HepG2 (cell line): Measurements from ENCODE around the gene ZFP69. TPM values are rescaled to one million over a fixed set of nuclear protein-coding genes. Genes with fewer than 3 reads are reported as not detected.

Experiments
- AGO1 ChIP-seq: fragments of 200-400 bp; formaldehyde crosslinking; IDR thresholded peaks from 2 replicates; pipeline ENCODE4 v1.6.1; 2017; ENCODE audit warnings: mild to moderate bottlenecking, low read depth, low read length, moderate library complexity; ENCODE audit not compliant: poor library complexity, severe bottlenecking
- ATAD3A ChIP-seq: sonication (generic); formaldehyde crosslinking; IDR thresholded peaks from 2 replicates; pipeline ENCODE4 v1.4.0; 2020; ENCODE audit warnings: missing genetic modification reagents
- DNMT1 ChIP-seq: sonication (generic); formaldehyde crosslinking; IDR thresholded peaks from 2 replicates; pipeline ENCODE4 v1.5.1; 2020; ENCODE audit warnings: mild to moderate bottlenecking, missing genetic modification reagents
- FLYWCH1 ChIP-seq: sonication (generic); formaldehyde crosslinking; IDR thresholded peaks from 2 replicates; pipeline ENCODE4 v1.8.1; 2023; ENCODE audit warnings: mild to moderate bottlenecking, missing genetic modification reagents
- FOSL2 ChIP-seq: sonication (generic); formaldehyde crosslinking; IDR thresholded peaks from 2 replicates; pipeline ENCODE4 v1.4.0; 2020; ENCODE audit warnings: missing genetic modification reagents
- MAFG ChIP-seq: sonication (generic); formaldehyde crosslinking; IDR thresholded peaks from 2 replicates; pipeline ENCODE4 v1.5.1; 2020; ENCODE audit warnings: mild to moderate bottlenecking, missing genetic modification reagents
- ONECUT2 ChIP-seq: sonication (generic); formaldehyde crosslinking; IDR thresholded peaks from 2 replicates; pipeline ENCODE4 v1.4.0; 2020; ENCODE audit warnings: missing genetic modification reagents
- RAD51 ChIP-seq: fragments of 450-650 bp; IDR thresholded peaks from 2 replicates; pipeline ENCODE4 v1.6.1; 2016; ENCODE audit warnings: borderline replicate concordance
- REL ChIP-seq: sonication (generic); formaldehyde crosslinking; conservative IDR thresholded peaks from 2 replicates; pipeline ENCODE4 v1.8.0; 2022; ENCODE audit warnings: mild to moderate bottlenecking, missing genetic modification reagents, moderate library complexity
- ZNF160 ChIP-seq: sonication (generic); formaldehyde crosslinking; IDR thresholded peaks from 2 replicates; pipeline ENCODE4 v1.8.0; 2022; ENCODE audit warnings: mild to moderate bottlenecking, inconsistent platforms, missing genetic modification reagents
- ZNF207 ChIP-seq: fragments of 450-650 bp; IDR thresholded peaks from 2 replicates; pipeline ENCODE4 v1.6.1; 2016; ENCODE audit warnings: antibody characterized with exemption, borderline replicate concordance
- ZNF230 ChIP-seq: sonication (generic); formaldehyde crosslinking; IDR thresholded peaks from 2 replicates; pipeline ENCODE4 v1.4.0; 2020; ENCODE audit warnings: mild to moderate bottlenecking, missing genetic modification reagents
- ZNF567 ChIP-seq: sonication (generic); formaldehyde crosslinking; IDR thresholded peaks from 2 replicates; pipeline ENCODE4 v1.8.1; 2023; ENCODE audit warnings: mild to moderate bottlenecking, missing genetic modification reagents, borderline replicate concordance
- ZNF598 ChIP-seq: sonication (generic); formaldehyde crosslinking; IDR thresholded peaks from 2 replicates; pipeline ENCODE4 v1.5.1; 2020; ENCODE audit warnings: mild to moderate bottlenecking, missing genetic modification reagents, borderline replicate concordance
- ZNF652 ChIP-seq: IDR thresholded peaks from 2 replicates; pipeline ENCODE4 v1.6.1; 2016; ENCODE audit warnings: low read depth, borderline replicate concordance
- ZSCAN12 ChIP-seq: sonication (generic); formaldehyde crosslinking; IDR thresholded peaks from 2 replicates; pipeline ENCODE4 v1.9.0; 2021; ENCODE audit warnings: mild to moderate bottlenecking, missing genetic modification reagents
- polyA plus RNA-seq, 8 experiments: library from polyadenylated mRNA; depleted of rRNA in 3 of 8; stranded (reverse) in 7 of 8; unstranded in 1 of 8; fragments of >200 nt; fragmentation: Illumina TruSeq in 4 of 8; extraction: Trizol in 4 of 8; gene quantifications; 2 replicates each; pipeline versions ENCODE4 v1.2.1 to v1.2.3, GENCODE V29; 2011 to 2016; ENCODE audit warnings: low read depth in 4 of 8, missing spikeins in 1 of 8, mixed read lengths in 1 of 8; ENCODE audit not compliant: insufficient read depth in 1 of 8
- total RNA-seq, 5 experiments: library from RNA; depleted of rRNA; stranded (reverse); fragments of >200 nt; fragmentation: Illumina TruSeq; extraction: Trizol; gene quantifications; 2 replicates each; pipeline ENCODE4 v1.2.3, GENCODE V29; 2016; ENCODE audit warnings: low read depth in 1 of 5
- TF ChIP-seq, protein P1 (sequence below): sonication (generic); formaldehyde crosslinking; IDR thresholded peaks from 2 replicates; pipeline ENCODE4 v1.8.0; 2022; ENCODE audit warnings: missing genetic modification reagents, mild to moderate bottlenecking, inconsistent platforms, borderline replicate concordance
- TF ChIP-seq, protein P2 (sequence below): sonication (generic); formaldehyde crosslinking; IDR thresholded peaks from 2 replicates; pipeline ENCODE4 v1.9.0; 2021; ENCODE audit warnings: mild to moderate bottlenecking, missing genetic modification reagents
- TF ChIP-seq, protein P3 (sequence below): sonication (generic); formaldehyde crosslinking; IDR thresholded peaks from 2 replicates; pipeline ENCODE4 v1.5.0; 2020; ENCODE audit warnings: missing genetic modification reagents

Gene ZFP69
- total and polyA plus RNA-seq, 2 of the 13 experiments (the other 11 are each of a cell fraction or from before 2014, with no cell fraction given) = 2.6 to 5.6 TPM

DNA sequence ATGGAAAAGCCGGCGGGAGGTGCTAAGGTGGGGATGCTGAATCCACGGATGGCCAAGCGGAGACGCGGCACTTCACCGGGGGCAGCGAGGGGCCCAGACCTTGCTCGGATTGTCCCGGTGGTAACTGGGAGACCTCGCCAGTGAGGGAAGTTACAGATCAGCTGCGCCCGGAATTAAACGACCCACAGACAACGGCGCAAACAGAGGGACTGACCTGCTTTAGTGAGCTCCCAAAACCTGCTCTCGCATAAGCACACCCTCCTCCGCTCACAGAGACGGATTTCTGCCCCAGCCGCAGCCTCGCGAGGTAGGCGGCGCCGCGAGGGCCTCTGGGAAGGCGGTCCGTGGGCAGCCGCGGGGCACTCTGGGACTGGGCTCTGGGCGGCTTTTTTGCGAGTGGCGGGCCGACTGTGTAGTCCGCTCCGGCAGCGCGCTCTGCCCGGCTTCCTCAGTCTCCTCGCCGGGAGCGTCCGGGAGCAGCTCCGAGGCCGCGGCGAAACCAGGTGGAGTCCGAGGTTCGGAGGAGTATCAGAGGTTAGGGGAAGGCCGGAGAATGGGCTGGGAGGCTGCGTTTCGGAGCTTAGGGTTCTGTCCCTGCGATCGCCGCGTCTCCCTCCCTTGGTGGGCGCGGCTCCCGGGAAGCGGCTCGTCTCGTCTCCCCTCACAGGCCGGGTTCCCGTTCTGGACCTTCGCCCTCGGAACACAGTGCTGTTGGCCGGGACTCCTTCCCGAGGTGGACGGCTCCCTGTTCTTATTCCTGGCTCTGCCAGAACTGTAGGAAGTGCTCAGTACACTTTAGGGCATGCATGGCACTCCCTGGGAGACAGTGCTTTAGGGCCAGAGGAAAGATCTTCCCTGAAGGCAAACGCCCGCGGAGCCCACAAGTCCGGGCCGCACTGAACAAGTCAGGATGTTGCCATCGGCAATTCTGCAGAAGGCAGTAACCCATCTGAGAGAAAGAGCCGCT lies 31.6 kb downstream of the ZFP69 start, which contains the start of gene EXO5 (continued):
- no peak for TF ChIP-seq RAD51
- TF ChIP-seq ONECUT2 = no peak
- TF ChIP-seq, protein P1, sequence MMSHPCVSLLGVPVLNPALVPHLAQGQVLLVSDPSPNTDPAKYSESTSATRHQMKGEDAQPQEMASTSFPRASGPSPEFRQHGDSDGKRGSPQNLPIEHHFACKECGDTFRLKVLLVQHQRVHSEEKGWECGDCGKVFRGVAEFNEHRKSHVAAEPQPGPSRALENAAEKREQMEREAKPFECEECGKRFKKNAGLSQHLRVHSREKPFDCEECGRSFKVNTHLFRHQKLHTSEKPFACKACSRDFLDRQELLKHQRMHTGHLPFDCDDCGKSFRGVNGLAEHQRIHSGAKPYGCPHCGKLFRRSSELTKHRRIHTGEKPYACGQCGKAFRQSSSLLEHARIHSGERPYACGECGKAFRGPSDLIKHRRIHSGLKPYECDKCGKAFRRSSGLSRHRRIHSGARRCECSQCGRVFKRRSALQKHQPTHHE (CRISPR knock-in tag) = peak; percentile 85; the same call in 1 of the 2 replicates
- TF ChIP-seq ZNF598 (CRISPR knock-in tag) = peak; percentile 49; the same call in 1 of the 2 replicates
- TF ChIP-seq, protein P2, sequence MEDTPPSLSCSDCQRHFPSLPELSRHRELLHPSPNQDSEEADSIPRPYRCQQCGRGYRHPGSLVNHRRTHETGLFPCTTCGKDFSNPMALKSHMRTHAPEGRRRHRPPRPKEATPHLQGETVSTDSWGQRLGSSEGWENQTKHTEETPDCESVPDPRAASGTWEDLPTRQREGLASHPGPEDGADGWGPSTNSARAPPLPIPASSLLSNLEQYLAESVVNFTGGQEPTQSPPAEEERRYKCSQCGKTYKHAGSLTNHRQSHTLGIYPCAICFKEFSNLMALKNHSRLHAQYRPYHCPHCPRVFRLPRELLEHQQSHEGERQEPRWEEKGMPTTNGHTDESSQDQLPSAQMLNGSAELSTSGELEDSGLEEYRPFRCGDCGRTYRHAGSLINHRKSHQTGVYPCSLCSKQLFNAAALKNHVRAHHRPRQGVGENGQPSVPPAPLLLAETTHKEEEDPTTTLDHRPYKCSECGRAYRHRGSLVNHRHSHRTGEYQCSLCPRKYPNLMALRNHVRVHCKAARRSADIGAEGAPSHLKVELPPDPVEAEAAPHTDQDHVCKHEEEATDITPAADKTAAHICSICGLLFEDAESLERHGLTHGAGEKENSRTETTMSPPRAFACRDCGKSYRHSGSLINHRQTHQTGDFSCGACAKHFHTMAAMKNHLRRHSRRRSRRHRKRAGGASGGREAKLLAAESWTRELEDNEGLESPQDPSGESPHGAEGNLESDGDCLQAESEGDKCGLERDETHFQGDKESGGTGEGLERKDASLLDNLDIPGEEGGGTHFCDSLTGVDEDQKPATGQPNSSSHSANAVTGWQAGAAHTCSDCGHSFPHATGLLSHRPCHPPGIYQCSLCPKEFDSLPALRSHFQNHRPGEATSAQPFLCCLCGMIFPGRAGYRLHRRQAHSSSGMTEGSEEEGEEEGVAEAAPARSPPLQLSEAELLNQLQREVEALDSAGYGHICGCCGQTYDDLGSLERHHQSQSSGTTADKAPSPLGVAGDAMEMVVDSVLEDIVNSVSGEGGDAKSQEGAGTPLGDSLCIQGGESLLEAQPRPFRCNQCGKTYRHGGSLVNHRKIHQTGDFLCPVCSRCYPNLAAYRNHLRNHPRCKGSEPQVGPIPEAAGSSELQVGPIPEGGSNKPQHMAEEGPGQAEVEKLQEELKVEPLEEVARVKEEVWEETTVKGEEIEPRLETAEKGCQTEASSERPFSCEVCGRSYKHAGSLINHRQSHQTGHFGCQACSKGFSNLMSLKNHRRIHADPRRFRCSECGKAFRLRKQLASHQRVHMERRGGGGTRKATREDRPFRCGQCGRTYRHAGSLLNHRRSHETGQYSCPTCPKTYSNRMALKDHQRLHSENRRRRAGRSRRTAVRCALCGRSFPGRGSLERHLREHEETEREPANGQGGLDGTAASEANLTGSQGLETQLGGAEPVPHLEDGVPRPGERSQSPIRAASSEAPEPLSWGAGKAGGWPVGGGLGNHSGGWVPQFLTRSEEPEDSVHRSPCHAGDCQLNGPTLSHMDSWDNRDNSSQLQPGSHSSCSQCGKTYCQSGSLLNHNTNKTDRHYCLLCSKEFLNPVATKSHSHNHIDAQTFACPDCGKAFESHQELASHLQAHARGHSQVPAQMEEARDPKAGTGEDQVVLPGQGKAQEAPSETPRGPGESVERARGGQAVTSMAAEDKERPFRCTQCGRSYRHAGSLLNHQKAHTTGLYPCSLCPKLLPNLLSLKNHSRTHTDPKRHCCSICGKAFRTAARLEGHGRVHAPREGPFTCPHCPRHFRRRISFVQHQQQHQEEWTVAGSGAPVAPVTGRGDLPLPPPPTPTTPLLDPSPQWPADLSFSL (CRISPR knock-in tag) = no peak
- TF ChIP-seq ATAD3A (CRISPR knock-in tag) = no peak
- TF ChIP-seq ZSCAN12 (CRISPR knock-in tag) = peak; percentile 90; the same call in 1 of the 2 replicates
- TF ChIP-seq, protein P3, sequence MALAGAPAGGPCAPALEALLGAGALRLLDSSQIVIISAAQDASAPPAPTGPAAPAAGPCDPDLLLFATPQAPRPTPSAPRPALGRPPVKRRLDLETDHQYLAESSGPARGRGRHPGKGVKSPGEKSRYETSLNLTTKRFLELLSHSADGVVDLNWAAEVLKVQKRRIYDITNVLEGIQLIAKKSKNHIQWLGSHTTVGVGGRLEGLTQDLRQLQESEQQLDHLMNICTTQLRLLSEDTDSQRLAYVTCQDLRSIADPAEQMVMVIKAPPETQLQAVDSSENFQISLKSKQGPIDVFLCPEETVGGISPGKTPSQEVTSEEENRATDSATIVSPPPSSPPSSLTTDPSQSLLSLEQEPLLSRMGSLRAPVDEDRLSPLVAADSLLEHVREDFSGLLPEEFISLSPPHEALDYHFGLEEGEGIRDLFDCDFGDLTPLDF (CRISPR knock-in tag) = peak; percentile 83
- no peak for TF ChIP-seq FOSL2
- TF ChIP-seq ZNF160 = 0 out of 2 replicates have a peak, but pooled peaks have one; percentile 72
- TF ChIP-seq ZNF567 (CRISPR knock-in tag) = no peak; the same call in 1 of the 2 replicates
- TF ChIP-seq ZNF207 = no peak
- no peak for TF ChIP-seq DNMT1
- TF ChIP-seq ZNF230 (CRISPR knock-in tag) = peak; percentile 84
- 0 out of 2 replicates have a peak, but pooled peaks have one; percentile 41 for TF ChIP-seq FLYWCH1
- peak; percentile 44 for TF ChIP-seq AGO1
- TF ChIP-seq MAFG (CRISPR knock-in tag) = no peak
- TF ChIP-seq ZNF652 (CRISPR knock-in tag) = no peak
- TF ChIP-seq REL (CRISPR knock-in tag) = no peak; the same call in 1 of the 2 replicates
